GM06990 (cell line): ENCODE data around the gene PRKD3.

Experiments
- DNase-seq: peaks from one replicate; pipeline ENCODE4 v3.0.0-alpha.2; 2011; ENCODE audit not compliant: insufficient read length; ENCODE audit errors: extremely low read depth
- H3K27me3 ChIP-seq: replicated peaks from 2 replicates; pipeline ENCODE4 v1.6.0; 2011; ENCODE audit warnings: low read length; ENCODE audit not compliant: control insufficient read depth, insufficient read depth
- H3K36me3 ChIP-seq: 2 replicates; pipeline ENCODE4 v1.5.1; 2011; ENCODE audit warnings: low read length; ENCODE audit not compliant: control insufficient read depth, insufficient read depth
- H3K4me3 ChIP-seq: replicated peaks from 2 replicates; pipeline ENCODE4 v1.5.1; 2011; ENCODE audit warnings: low read depth, mild to moderate bottlenecking, control low read depth, low read length
- CTCF ChIP-seq: IDR thresholded peaks from 2 replicates; pipeline ENCODE4 v1.5.1; 2011; ENCODE audit warnings: low read length, control low read depth, mild to moderate bottlenecking, inconsistent platforms; ENCODE audit not compliant: insufficient read depth, poor library complexity, severe bottlenecking

PRKD3 gene

GRCh38 chr2:37349231-37349860 is 24.7 kb upstream of the PRKD3 start:
- no peaks in the 10 kb centered on the region for H3K36me3 ChIP-seq
- no peak for DNase-seq
- no peak overlapping the region for H3K4me3 ChIP-seq
- peaks cover under 1% of the 10 kb centered on the region; the same call in 1 of the 2 replicates for H3K27me3 ChIP-seq
- TF ChIP-seq CTCF = no peak

GRCh38 chr2:37348155-37348554 is 23.5 kb upstream of the PRKD3 start:
- H3K36me3 ChIP-seq = no peaks in the 10 kb centered on the region
- no peak overlapping the region for H3K4me3 ChIP-seq
- DNase-seq = no peak
- H3K27me3 ChIP-seq = peaks cover 4% of the 10 kb centered on the region; the same call in 1 of the 2 replicates
- no peak for TF ChIP-seq CTCF

GRCh38 chr2:37344453-37345361 is 20.1 kb upstream of the PRKD3 start, which contains the start of gene QPCT:
Gene QPCT, plus strand, starts transcription at chr2:37344630. Its CDS starts 102 bp downstream, at chr2:37344732.
- TF ChIP-seq CTCF = no peak
- peak within 1 kb of the TSS; percentile 57 for H3K4me3 ChIP-seq
- DNase-seq = peak; percentile 36
- peaks cover 6% of the 10 kb centered on the region for H3K27me3 ChIP-seq
- H3K36me3 ChIP-seq = no peaks in the 10 kb centered on the region

GRCh38 chr2:37343537-37344434 is 19.2 kb upstream of the PRKD3 start:
- H3K4me3 ChIP-seq = no peak overlapping the region

More at GRCh38 chr2:37343537-37344434, 19.2 kb upstream of the PRKD3 start:
- no peak for DNase-seq
- peak; percentile 10 for TF ChIP-seq CTCF
- Histone ChIP-seq H3K36me3 (no peaks in the 10 kb centered on the region), H3K27me3 (peaks cover 6% of the 10 kb centered on the region)
